Glutamatergic neuron (in vitro differentiated cells): ENCODE data around the gene JAKMIP1. TPM values are rescaled to one million over a fixed set of nuclear protein-coding genes. Genes with fewer than 3 reads are reported as not detected.
"Not testable (repeated sequence)": the region's sequence is repeated elsewhere in the genome, so short reads cannot be mapped to it uniquely, and the experiment has no call there.

ENCODE experiments used
- DNase-seq: peaks from one replicate; pipeline ENCODE4 v3.0.0; 2022
- H3K27ac Mint-ChIP-seq: one replicate; pipeline ENCODE4 v1.8.0; 2020; ENCODE audit warnings: mild to moderate bottlenecking, mixed read lengths, inconsistent platforms; ENCODE audit not compliant: unreplicated experiment
- H3K27me3 Mint-ChIP-seq: one replicate; pipeline ENCODE4 v1.8.0; 2020; ENCODE audit warnings: mild to moderate bottlenecking, moderate library complexity, mixed read lengths, inconsistent platforms; ENCODE audit not compliant: unreplicated experiment
- H3K36me3 Mint-ChIP-seq: one replicate; pipeline ENCODE4 v1.8.0; 2020; ENCODE audit warnings: mild to moderate bottlenecking, mixed read lengths, inconsistent platforms; ENCODE audit not compliant: unreplicated experiment
- H3K4me1 Mint-ChIP-seq: one replicate; pipeline ENCODE4 v1.8.0; 2020; ENCODE audit warnings: mild to moderate bottlenecking, low read depth, mixed read lengths, inconsistent platforms; ENCODE audit not compliant: unreplicated experiment
- H3K4me3 Mint-ChIP-seq: one replicate; pipeline ENCODE4 v1.8.0; 2020; ENCODE audit warnings: mild to moderate bottlenecking, mixed read lengths, inconsistent platforms; ENCODE audit not compliant: unreplicated experiment
- H3K9me3 Mint-ChIP-seq: one replicate; pipeline ENCODE4 v1.8.0; 2020; ENCODE audit warnings: mild to moderate bottlenecking, moderate library complexity, mixed read lengths, inconsistent platforms; ENCODE audit not compliant: unreplicated experiment
- CTCF ChIP-seq: fragments of 200-600 bp; sonication (generic); IDR thresholded peaks from one replicate; pipeline ENCODE4 v1.5.0; 2021; ENCODE audit not compliant: partially characterized antibody, unreplicated experiment
- total RNA-seq: library from RNA; stranded (reverse); fragmentation: NEBNext Ultra II Directional; extraction: Animal tissue kit (Norgen Biotek cat#: 25700); gene quantifications from one replicate; pipeline ENCODE4 v1.2.1, GENCODE V29; 2021; ENCODE audit not compliant: unreplicated experiment

JAKMIP1 gene
- total RNA-seq, 1 donor from 2014 or later, result 2.4 TPM

- no peak for DNase-seq
- Mint-ChIP-seq H3K9me3 (peaks cover 3% of the 10 kb centered on the region), H3K27ac (no peak overlapping the region), H3K36me3 (peaks cover 9% of the 10 kb centered on the region), H3K4me3 (no peak overlapping the region), H3K4me1 (no peaks in the 10 kb centered on the region), H3K27me3 (no peaks in the 10 kb centered on the region)
- TF ChIP-seq CTCF, result no peak
Measured at GRCh38 chr4:6142935-6143602, 57.3 kb downstream of the JAKMIP1 start.

GRCh38 chr4:6142511-6142910, 57.8 kb downstream of the JAKMIP1 start:
- no peak for DNase-seq
- no peaks in the 10 kb centered on the region for H3K27me3 Mint-ChIP-seq

GRCh38 chr4:6141554-6141953, 58.8 kb downstream of the JAKMIP1 start:
- H3K4me1 Mint-ChIP-seq, result no peaks in the 10 kb centered on the region
- no peak for DNase-seq
- no peak for TF ChIP-seq CTCF
- peaks cover 9% of the 10 kb centered on the region for H3K36me3 Mint-ChIP-seq
- no peak overlapping the region for H3K4me3 Mint-ChIP-seq
- peaks cover 4% of the 10 kb centered on the region for H3K27me3 Mint-ChIP-seq
- H3K9me3 Mint-ChIP-seq, result peaks cover 3% of the 10 kb centered on the region
- no peak overlapping the region for H3K27ac Mint-ChIP-seq

More at GRCh38 chr4:6142511-6142910, 57.8 kb downstream of the JAKMIP1 start:
- no peak for TF ChIP-seq CTCF
- H3K4me1 Mint-ChIP-seq, result no peaks in the 10 kb centered on the region
- H3K4me3 Mint-ChIP-seq, result no peak overlapping the region
- peaks cover 3% of the 10 kb centered on the region for H3K9me3 Mint-ChIP-seq
- no peak overlapping the region for H3K27ac Mint-ChIP-seq
- peaks cover 9% of the 10 kb centered on the region for H3K36me3 Mint-ChIP-seq

GRCh38 chr4:6141021-6141420, 59.3 kb downstream of the JAKMIP1 start:
- not testable (repeated sequence) for H3K27me3 Mint-ChIP-seq, H3K4me3 Mint-ChIP-seq, H3K36me3 Mint-ChIP-seq, DNase-seq, H3K9me3 Mint-ChIP-seq, H3K4me1 Mint-ChIP-seq, H3K27ac Mint-ChIP-seq

GRCh38 chr4:6137747-6138135, 62.6 kb downstream of the JAKMIP1 start:
- H3K4me3 Mint-ChIP-seq, result no peak overlapping the region
- no peak for DNase-seq
- H3K4me1 Mint-ChIP-seq, result no peaks in the 10 kb centered on the region
- no peaks in the 10 kb centered on the region for H3K36me3 Mint-ChIP-seq
- H3K27ac Mint-ChIP-seq, result no peak overlapping the region
- H3K9me3 Mint-ChIP-seq, result no peaks in the 10 kb centered on the region
- peaks cover 6% of the 10 kb centered on the region for H3K27me3 Mint-ChIP-seq
- TF ChIP-seq CTCF, result no peak
